ENCODE results near the gene WDFY4.
"Not testable (repeated sequence)": the region's sequence is repeated elsewhere in the genome, so short reads cannot be mapped to it uniquely, and the experiment has no call there.

Gene WDFY4

GRCh38 chr10:48684792-48685623, at the start of gene WDFY4:
Gene WDFY4, plus strand, starts transcription at chr10:48684873. Its CDS starts 24,860 bp downstream, at chr10:48709733.
- DNase-seq: no peak

- no peak for DNase-seq
These were observed 49.6 kb upstream of the WDFY4 start for GRCh38 chr10:48634984-48635557.

GRCh38 chr10:48636231-48636630, 48.4 kb upstream of the WDFY4 start:
- no peak for DNase-seq

GRCh38 chr10:48636901-48637300, 47.8 kb upstream of the WDFY4 start:
- DNase-seq: no peak

- DNase-seq: no peak
These were observed 46.5 kb upstream of the WDFY4 start for GRCh38 chr10:48638158-48638557.

- DNase-seq: no peak
These were observed 45.7 kb upstream of the WDFY4 start for GRCh38 chr10:48638739-48639527.

- no peak for DNase-seq
These were observed 45.0 kb upstream of the WDFY4 start for GRCh38 chr10:48639632-48640031.

- DNase-seq: no peak
These were observed 44.3 kb upstream of the WDFY4 start for GRCh38 chr10:48640326-48640725.

GRCh38 chr10:48641099-48641690, 43.5 kb upstream of the WDFY4 start:
- DNase-seq: not testable (repeated sequence)

GRCh38 chr10:48645600-48645999, 39.1 kb upstream of the WDFY4 start:
- DNase-seq: no peak

- not testable (repeated sequence) for DNase-seq
These were observed 37.6 kb upstream of the WDFY4 start for GRCh38 chr10:48647073-48647472.

- no peak for DNase-seq
These were observed 36.3 kb upstream of the WDFY4 start for GRCh38 chr10:48648172-48648942.

GRCh38 chr10:48649349-48649944, 35.2 kb upstream of the WDFY4 start:
- DNase-seq: no peak

GRCh38 chr10:48651293-48651692, 33.4 kb upstream of the WDFY4 start:
- DNase-seq: no peak

GRCh38 chr10:48651839-48652238, 32.8 kb upstream of the WDFY4 start:
- DNase-seq: no peak

GRCh38 chr10:48652344-48652743, 32.3 kb upstream of the WDFY4 start:
- no peak for DNase-seq

- no peak for DNase-seq
These were observed 31.3 kb upstream of the WDFY4 start for GRCh38 chr10:48653347-48653746.

- DNase-seq: no peak
These were observed 30.6 kb upstream of the WDFY4 start for GRCh38 chr10:48653944-48654698.

GRCh38 chr10:48655411-48656240, 29.0 kb upstream of the WDFY4 start:
- DNase-seq: no peak

- peak; percentile 61 for DNase-seq
These were observed 28.3 kb upstream of the WDFY4 start for GRCh38 chr10:48656241-48656913.
